ENCODE measurements around the gene CIBAR2.
"Not testable (repeated sequence)": the region's sequence is repeated elsewhere in the genome, so short reads cannot be mapped to it uniquely, and the experiment has no call there.

Gene CIBAR2

GRCh38 chr16:85062845-85063244 is 49.4 kb downstream of the CIBAR2 start:
- DNase-seq (ENCODE audit: low spot score), result no peak

- no peak for DNase-seq (ENCODE audit: low spot score)
These were observed 49.9 kb downstream of the CIBAR2 start for GRCh38 chr16:85062323-85062722.

GRCh38 chr16:85061566-85061965 is 50.7 kb downstream of the CIBAR2 start:
- no peak for DNase-seq (ENCODE audit: low spot score)

GRCh38 chr16:85058909-85059308 is 53.4 kb downstream of the CIBAR2 start:
- DNase-seq (ENCODE audit: low spot score), result no peak

- DNase-seq (ENCODE audit: low spot score), result no peak
These were observed 54.3 kb downstream of the CIBAR2 start for GRCh38 chr16:85057948-85058347.

- DNase-seq (ENCODE audit: low spot score), result peak; percentile 12
These were observed 54.9 kb downstream of the CIBAR2 start for GRCh38 chr16:85057212-85057889.

GRCh38 chr16:85056211-85056748 is 56.0 kb downstream of the CIBAR2 start:
- DNase-seq (ENCODE audit: low spot score), result no peak

GRCh38 chr16:85055493-85056210 is 56.6 kb downstream of the CIBAR2 start:
- DNase-seq (ENCODE audit: low spot score), result peak; percentile 26

- DNase-seq (ENCODE audit: low spot score), result no peak
These were observed 57.3 kb downstream of the CIBAR2 start for GRCh38 chr16:85054948-85055492.

GRCh38 chr16:85054321-85054720 is 58.0 kb downstream of the CIBAR2 start:
- not testable (repeated sequence) for DNase-seq (ENCODE audit: low spot score)

- no peak for DNase-seq (ENCODE audit: low spot score)
These were observed 59.7 kb downstream of the CIBAR2 start for GRCh38 chr16:85052536-85052935.

- no peak for DNase-seq (ENCODE audit: low spot score)
These were observed 60.6 kb downstream of the CIBAR2 start for GRCh38 chr16:85051683-85052082.

- no peak for DNase-seq (ENCODE audit: low spot score)
These were observed 61.1 kb downstream of the CIBAR2 start for GRCh38 chr16:85051067-85051581.

GRCh38 chr16:85049706-85050305 is 62.5 kb downstream of the CIBAR2 start:
- no peak for DNase-seq (ENCODE audit: low spot score)

- DNase-seq (ENCODE audit: low spot score), result no peak
These were observed 63.2 kb downstream of the CIBAR2 start for GRCh38 chr16:85048921-85049562.

All from kidney tubule cell (primary cell).